SK-N-SH (cell line): Measurements from ENCODE around the gene KLF7. TPM values are rescaled to one million over a fixed set of nuclear protein-coding genes. Genes with fewer than 3 reads are reported as not detected.

Experiments
- CTCF ChIA-PET: fragments of 300-600, 350-600 bp; formaldehyde crosslinking; extraction: SDS; loops from one replicate; lab custom pipeline; 2021; lab: Yijun Ruan, JAX
- POLR2A ChIA-PET: fragments of 350-600 bp; sonication (Branson Sonifier 250); formaldehyde crosslinking; extraction: SDS; loops from one replicate; lab custom pipeline; 2020; ENCODE audit warnings: antibody characterized with exemption, inconsistent platforms; lab: Yijun Ruan, JAX
- DNase-seq: peaks from one replicate; pipeline ENCODE4 v3.0.0; 2012
- H2AFZ ChIP-seq: fragments of 200-600 bp; sonication (generic); 2 replicates; pipeline ENCODE4 v1.8.1; 2016; ENCODE audit warnings: antibody characterized with exemption, mild to moderate bottlenecking, low read depth
- H3F3A ChIP-seq: fragments of 200-600 bp; sonication (generic); replicated peaks from 2 replicates; pipeline ENCODE3; 2016; ENCODE audit warnings: antibody characterized with exemption, mild to moderate bottlenecking; ENCODE audit not compliant: insufficient read depth
- H3K27ac ChIP-seq, 2 experiments: fragments of 200-500 bp in 1 of 2; fragments of 200-600 bp in 1 of 2; sonication (Bioruptor generic) in 1 of 2; sonication (generic), shearing (Covaris generic) in 1 of 2; 2 replicates each; pipeline versions ENCODE4 v1.5.1 to v1.6.1; 2014 to 2016; ENCODE audit warnings: low read depth in 2 of 2, inconsistent platforms in 1 of 2, low read length in 1 of 2, mild to moderate bottlenecking in 1 of 2, mixed read lengths in 1 of 2
- H3K27me3 ChIP-seq: fragments of 200-600 bp; sonication (generic), shearing (Covaris generic); 2 replicates; pipeline ENCODE4 v1.6.1; 2016; ENCODE audit warnings: mixed run types; ENCODE audit not compliant: insufficient read depth
- H3K36me3 ChIP-seq, 2 experiments: fragments of 200-500 bp in 1 of 2; fragments of 200-600 bp in 1 of 2; sonication (Bioruptor generic) in 1 of 2; sonication (generic) in 1 of 2; replicated peaks in 1 of 2; 2 replicates each; pipeline versions ENCODE3 to v1.5.1; 2014 to 2016; ENCODE audit warnings: low read length in 1 of 2, mild to moderate bottlenecking in 1 of 2; ENCODE audit not compliant: insufficient read depth in 2 of 2, control insufficient read depth in 1 of 2
- H3K4me1 ChIP-seq, 2 experiments: fragments of 200-500 bp in 1 of 2; fragments of 200-600 bp in 1 of 2; sonication (Bioruptor generic) in 1 of 2; sonication (generic), shearing (Covaris generic) in 1 of 2; 2 replicates each; pipeline versions ENCODE4 v1.5.1 to v1.6.1; 2014 to 2016; ENCODE audit warnings: low read depth in 1 of 2, low read length in 1 of 2, mixed run types in 1 of 2; ENCODE audit not compliant: insufficient read depth in 2 of 2, control insufficient read depth in 1 of 2
- H3K4me2 ChIP-seq: fragments of 200-600 bp; sonication (generic), shearing (Covaris generic); 2 replicates; pipeline ENCODE4 v1.6.1; 2017; ENCODE audit warnings: mixed run types
- H3K4me3 ChIP-seq, 2 experiments: fragments of 200-500 bp in 1 of 2; fragments of 200-600 bp in 1 of 2; sonication (Bioruptor generic) in 1 of 2; sonication (generic), shearing (Covaris generic) in 1 of 2; 2 replicates each; pipeline versions ENCODE4 v1.5.1 to v1.8.1; 2014 to 2016; ENCODE audit warnings: low read depth in 2 of 2, inconsistent platforms in 1 of 2, low read length in 1 of 2, mild to moderate bottlenecking in 1 of 2, mixed read lengths in 1 of 2, moderate library complexity in 1 of 2
- H3K79me2 ChIP-seq: fragments of 200-600 bp; sonication (generic); 2 replicates; pipeline ENCODE4 v1.8.1; 2017; ENCODE audit warnings: mild to moderate bottlenecking; ENCODE audit not compliant: insufficient read depth
- H3K9ac ChIP-seq: fragments of 200-600 bp; sonication (generic); 2 replicates; pipeline ENCODE4 v1.6.1; 2017; ENCODE audit warnings: mixed run types
- H3K9me2 ChIP-seq: fragments of 200-600 bp; sonication (generic); 2 replicates; pipeline ENCODE4 v1.6.1; 2017; ENCODE audit warnings: mixed run types
- H3K9me3 ChIP-seq: fragments of 200-600 bp; sonication (generic); 2 replicates; pipeline ENCODE4 v1.6.1; 2017; ENCODE audit warnings: mixed run types, mild to moderate bottlenecking, moderate library complexity
- H4K20me1 ChIP-seq: fragments of 200-600 bp; sonication (generic); 2 replicates; pipeline ENCODE4 v1.6.1; 2017; ENCODE audit warnings: mild to moderate bottlenecking, mixed run types; ENCODE audit not compliant: insufficient read depth
- EZH2phosphoT487 ChIP-seq: fragments of 200-600 bp; sonication (generic); IDR thresholded peaks from 2 replicates; pipeline ENCODE4 v1.6.1; 2017; ENCODE audit warnings: low read depth, mixed run types, mild to moderate bottlenecking, antibody characterized with exemption, moderate library complexity, borderline replicate concordance
- MEF2A ChIP-seq: IDR thresholded peaks from 2 replicates; pipeline ENCODE4 v1.4.0; 2012; ENCODE audit warnings: low read depth, borderline replicate concordance
- MXI1 ChIP-seq: IDR thresholded peaks from 2 replicates; pipeline ENCODE4 v1.6.1; 2012; ENCODE audit warnings: mild to moderate bottlenecking, low read depth, low read length, improper control_type of control experiment
- NRF1 ChIP-seq: IDR thresholded peaks from 2 replicates; pipeline ENCODE4 v1.6.1; 2012; ENCODE audit warnings: low read depth, mild to moderate bottlenecking, low read length
- SIN3A ChIP-seq: IDR thresholded peaks from 2 replicates; pipeline ENCODE4 v1.6.1; 2012; ENCODE audit warnings: low read depth, mild to moderate bottlenecking, low read length, moderate library complexity, borderline replicate concordance
- SMC3 ChIP-seq: IDR thresholded peaks from 2 replicates; pipeline ENCODE4 v1.6.1; 2012; ENCODE audit warnings: low read depth, low read length, improper control_type of control experiment
- TCF12 ChIP-seq: IDR thresholded peaks from 2 replicates; pipeline ENCODE4 v1.4.0; 2012
- TEAD4 ChIP-seq: IDR thresholded peaks from 2 replicates; pipeline ENCODE4 v1.4.0; 2012; ENCODE audit warnings: mild to moderate bottlenecking, borderline replicate concordance; ENCODE audit not compliant: insufficient read depth
- WGBS: methylation state at CpG from one replicate; pipeline ENCODE4 v1.1.6; 2017; ENCODE audit warnings: low lambda C conversion rate; 5-methylcytosine and 5-hydroxymethylcytosine counted together
- polyA plus RNA-seq, 3 experiments: library from polyadenylated mRNA; depleted of rRNA; stranded (reverse); fragments of >200 nt; gene quantifications; 2 replicates each; pipeline ENCODE4 v1.2.3, GENCODE V29; 2012
- TF ChIP-seq, protein P1 (sequence below): IDR thresholded peaks from 2 replicates; pipeline ENCODE4 v1.6.1; 2012; ENCODE audit warnings: mild to moderate bottlenecking, low read depth, low read length, moderate library complexity
- TF ChIP-seq, protein P2 (sequence below): IDR thresholded peaks from 2 replicates; pipeline ENCODE4 v1.4.0; 2012; ENCODE audit warnings: low read depth, borderline replicate concordance
- TF ChIP-seq, protein P3 (sequence below): fragments of 150-350 bp; IDR thresholded peaks from 2 replicates; pipeline ENCODE4 v1.6.1; 2016; ENCODE audit warnings: mild to moderate bottlenecking, low read depth, low read length

Gene KLF7
- polyA plus RNA-seq, 1 of the 3 experiments (the other 2 are of a cell fraction), result 7.5 TPM

DNA sequence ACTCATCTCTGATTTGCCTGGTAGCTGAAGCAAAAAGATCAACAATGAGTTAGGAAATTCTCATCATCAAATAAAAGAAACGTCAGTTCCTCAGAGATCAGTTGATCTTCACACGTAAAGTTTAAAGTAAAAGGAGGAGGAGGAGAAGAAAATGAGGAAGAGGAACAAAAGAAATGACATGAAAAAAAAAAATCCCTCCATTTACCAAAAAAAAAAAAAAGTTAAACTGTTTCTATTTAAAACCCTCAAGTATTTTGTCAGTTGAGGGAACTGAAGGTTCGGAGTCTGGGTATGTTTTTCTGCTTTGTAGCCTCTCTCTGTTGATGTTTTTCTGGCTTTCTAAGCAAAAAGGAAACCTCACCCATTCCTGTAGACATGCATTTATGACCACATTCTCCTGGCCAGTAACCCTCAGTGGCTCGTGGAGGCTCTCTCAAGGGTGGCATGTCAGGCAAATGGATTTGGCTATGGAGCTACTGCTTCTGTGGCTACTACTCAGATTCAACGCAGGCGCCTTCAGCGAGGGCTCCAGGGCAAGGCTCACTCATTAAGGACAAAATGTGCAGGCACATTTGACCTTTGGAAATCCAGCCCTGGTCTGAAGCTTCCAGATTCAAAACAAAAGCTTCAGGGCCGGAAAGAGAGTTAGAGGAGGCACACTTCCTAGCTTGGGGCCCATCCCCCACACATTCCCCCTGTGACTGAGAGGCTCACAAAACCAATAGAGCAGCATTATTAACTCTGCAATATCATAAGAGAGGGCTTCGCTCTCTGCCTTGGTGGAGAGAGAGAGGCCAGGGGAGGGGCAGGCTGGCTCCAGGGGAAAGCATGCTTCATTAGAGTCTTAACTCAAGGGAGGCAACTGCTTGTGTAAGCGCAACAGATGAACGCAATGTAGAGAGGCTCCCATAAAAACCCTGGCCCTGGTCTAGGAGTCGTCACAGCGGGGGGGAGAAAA lies 22.3 kb downstream of the KLF7 start:
- H3K4me3 ChIP-seq, result no peak overlapping the region; a peak in 1 of 4 replicates
- DNase-seq, result no peak

More for the DNA sequence above, 22.3 kb downstream of the KLF7 start:
- H3K36me3 ChIP-seq, result peaks cover 25 to 48% of the 10 kb centered on the region in 2 experiments
- no peaks in the 10 kb centered on the region for H3K9me2 ChIP-seq
- peak overlapping the region; percentile 29 to 36; a peak in 3 of 4 replicates for H3K27ac ChIP-seq
- CTCF ChIA-PET, result interaction anchor here (0.6 to 1.6 kb wide), 4 partner anchors 23 to 327 kb away, joined by 3 to 4 read pairs (median 3); no protein-coding TSS in a partner anchor
- peaks cover 100% of the 10 kb centered on the region for H3K79me2 ChIP-seq
- H3K4me1 ChIP-seq, result peaks cover 26 to 42% of the 10 kb centered on the region in 2 experiments
- 0 out of 2 replicates have a peak overlapping the region, but pooled peaks have one; percentile 14 for H3K4me2 ChIP-seq
- no peak overlapping the region for H2AFZ ChIP-seq
- no peaks in the 10 kb centered on the region for H3K9me3 ChIP-seq
- POLR2A ChIA-PET, result interaction anchor here (0.6 to 1.5 kb wide), 4 partner anchors 12 to 343 kb away, joined by 3 to 6 read pairs (median 3); partner anchors contain the start of gene KLF7
- H3K9ac ChIP-seq, result no peak overlapping the region
- peaks cover 99% of the 10 kb centered on the region for H4K20me1 ChIP-seq
- TF ChIP-seq MXI1 (no peak), MEF2A (no peak), NRF1 (no peak), TEAD4 (no peak), SIN3A (no peak), EZH2phosphoT487 (no peak), TCF12 (no peak), SMC3 (no peak)
- TF ChIP-seq, protein P1, sequence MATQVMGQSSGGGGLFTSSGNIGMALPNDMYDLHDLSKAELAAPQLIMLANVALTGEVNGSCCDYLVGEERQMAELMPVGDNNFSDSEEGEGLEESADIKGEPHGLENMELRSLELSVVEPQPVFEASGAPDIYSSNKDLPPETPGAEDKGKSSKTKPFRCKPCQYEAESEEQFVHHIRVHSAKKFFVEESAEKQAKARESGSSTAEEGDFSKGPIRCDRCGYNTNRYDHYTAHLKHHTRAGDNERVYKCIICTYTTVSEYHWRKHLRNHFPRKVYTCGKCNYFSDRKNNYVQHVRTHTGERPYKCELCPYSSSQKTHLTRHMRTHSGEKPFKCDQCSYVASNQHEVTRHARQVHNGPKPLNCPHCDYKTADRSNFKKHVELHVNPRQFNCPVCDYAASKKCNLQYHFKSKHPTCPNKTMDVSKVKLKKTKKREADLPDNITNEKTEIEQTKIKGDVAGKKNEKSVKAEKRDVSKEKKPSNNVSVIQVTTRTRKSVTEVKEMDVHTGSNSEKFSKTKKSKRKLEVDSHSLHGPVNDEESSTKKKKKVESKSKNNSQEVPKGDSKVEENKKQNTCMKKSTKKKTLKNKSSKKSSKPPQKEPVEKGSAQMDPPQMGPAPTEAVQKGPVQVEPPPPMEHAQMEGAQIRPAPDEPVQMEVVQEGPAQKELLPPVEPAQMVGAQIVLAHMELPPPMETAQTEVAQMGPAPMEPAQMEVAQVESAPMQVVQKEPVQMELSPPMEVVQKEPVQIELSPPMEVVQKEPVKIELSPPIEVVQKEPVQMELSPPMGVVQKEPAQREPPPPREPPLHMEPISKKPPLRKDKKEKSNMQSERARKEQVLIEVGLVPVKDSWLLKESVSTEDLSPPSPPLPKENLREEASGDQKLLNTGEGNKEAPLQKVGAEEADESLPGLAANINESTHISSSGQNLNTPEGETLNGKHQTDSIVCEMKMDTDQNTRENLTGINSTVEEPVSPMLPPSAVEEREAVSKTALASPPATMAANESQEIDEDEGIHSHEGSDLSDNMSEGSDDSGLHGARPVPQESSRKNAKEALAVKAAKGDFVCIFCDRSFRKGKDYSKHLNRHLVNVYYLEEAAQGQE, result no peak
- TF ChIP-seq, protein P2, sequence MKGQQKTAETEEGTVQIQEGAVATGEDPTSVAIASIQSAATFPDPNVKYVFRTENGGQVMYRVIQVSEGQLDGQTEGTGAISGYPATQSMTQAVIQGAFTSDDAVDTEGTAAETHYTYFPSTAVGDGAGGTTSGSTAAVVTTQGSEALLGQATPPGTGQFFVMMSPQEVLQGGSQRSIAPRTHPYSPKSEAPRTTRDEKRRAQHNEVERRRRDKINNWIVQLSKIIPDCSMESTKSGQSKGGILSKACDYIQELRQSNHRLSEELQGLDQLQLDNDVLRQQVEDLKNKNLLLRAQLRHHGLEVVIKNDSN, result no peak
- TF ChIP-seq, protein P3, sequence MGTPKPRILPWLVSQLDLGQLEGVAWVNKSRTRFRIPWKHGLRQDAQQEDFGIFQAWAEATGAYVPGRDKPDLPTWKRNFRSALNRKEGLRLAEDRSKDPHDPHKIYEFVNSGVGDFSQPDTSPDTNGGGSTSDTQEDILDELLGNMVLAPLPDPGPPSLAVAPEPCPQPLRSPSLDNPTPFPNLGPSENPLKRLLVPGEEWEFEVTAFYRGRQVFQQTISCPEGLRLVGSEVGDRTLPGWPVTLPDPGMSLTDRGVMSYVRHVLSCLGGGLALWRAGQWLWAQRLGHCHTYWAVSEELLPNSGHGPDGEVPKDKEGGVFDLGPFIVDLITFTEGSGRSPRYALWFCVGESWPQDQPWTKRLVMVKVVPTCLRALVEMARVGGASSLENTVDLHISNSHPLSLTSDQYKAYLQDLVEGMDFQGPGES, result no peak
- TF ChIP-seq, all 33 proteins: peak for 0
- 85% methylated on average over 12 of the region's 13 CpGs for WGBS
- Histone ChIP-seq H3F3A (peaks cover 27% of the 10 kb centered on the region), H3K27me3 (no peaks in the 10 kb centered on the region)
